SU-DHL-6 (cell line): Measurements from ENCODE around the gene DLG2.

ENCODE experiments used
- EZH2phosphoT487 ChIP-seq: fragments of 200-600 bp; sonication (generic), shearing (Covaris generic); conservative IDR thresholded peaks from 2 replicates; pipeline ENCODE4 v1.6.1; 2018; ENCODE audit warnings: mild to moderate bottlenecking, antibody characterized with exemption, low read length, moderate library complexity, mixed read lengths
- TF ChIP-seq, protein P1 (sequence below): fragments of 200-600 bp; sonication (generic); IDR thresholded peaks from one replicate; pipeline ENCODE4 v1.5.1; 2017; ENCODE audit warnings: antibody characterized with exemption, mild to moderate bottlenecking, low read length, moderate library complexity; ENCODE audit not compliant: insufficient read depth, poor library complexity, severe bottlenecking

DNA sequence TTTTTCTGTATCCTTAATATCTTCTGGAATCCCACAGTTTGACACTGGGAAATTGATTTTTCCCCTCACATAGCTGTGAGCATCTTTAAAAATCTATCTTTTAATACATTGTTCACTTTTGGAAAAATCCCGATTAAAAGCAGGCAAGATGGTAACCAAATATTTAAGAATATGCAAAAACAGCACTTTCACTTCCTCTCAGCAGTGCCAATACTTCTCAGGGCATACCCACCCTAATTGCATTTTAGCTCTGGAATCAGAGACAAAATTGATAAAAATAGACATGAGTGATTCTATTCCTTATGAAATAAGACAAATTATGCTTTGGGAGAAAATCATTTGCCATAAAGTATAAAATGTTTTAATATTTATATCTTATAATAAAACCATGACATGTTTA lies 2172.5 kb downstream of the DLG2 start:
- TF ChIP-seq, protein P1, sequence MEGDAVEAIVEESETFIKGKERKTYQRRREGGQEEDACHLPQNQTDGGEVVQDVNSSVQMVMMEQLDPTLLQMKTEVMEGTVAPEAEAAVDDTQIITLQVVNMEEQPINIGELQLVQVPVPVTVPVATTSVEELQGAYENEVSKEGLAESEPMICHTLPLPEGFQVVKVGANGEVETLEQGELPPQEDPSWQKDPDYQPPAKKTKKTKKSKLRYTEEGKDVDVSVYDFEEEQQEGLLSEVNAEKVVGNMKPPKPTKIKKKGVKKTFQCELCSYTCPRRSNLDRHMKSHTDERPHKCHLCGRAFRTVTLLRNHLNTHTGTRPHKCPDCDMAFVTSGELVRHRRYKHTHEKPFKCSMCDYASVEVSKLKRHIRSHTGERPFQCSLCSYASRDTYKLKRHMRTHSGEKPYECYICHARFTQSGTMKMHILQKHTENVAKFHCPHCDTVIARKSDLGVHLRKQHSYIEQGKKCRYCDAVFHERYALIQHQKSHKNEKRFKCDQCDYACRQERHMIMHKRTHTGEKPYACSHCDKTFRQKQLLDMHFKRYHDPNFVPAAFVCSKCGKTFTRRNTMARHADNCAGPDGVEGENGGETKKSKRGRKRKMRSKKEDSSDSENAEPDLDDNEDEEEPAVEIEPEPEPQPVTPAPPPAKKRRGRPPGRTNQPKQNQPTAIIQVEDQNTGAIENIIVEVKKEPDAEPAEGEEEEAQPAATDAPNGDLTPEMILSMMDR: no peak
- no peak for TF ChIP-seq EZH2phosphoT487
